HepG2 (cell line): ENCODE results near the gene PPP2R2C. TPM values are rescaled to one million over a fixed set of nuclear protein-coding genes. Genes with fewer than 3 reads are reported as not detected.

ENCODE experiments used
- ATAC-seq: fragments of 200-7000 bp; cut with Tn5 transposase; 3 replicates; pipeline ENCODE4 v1.9.1; 2020; ENCODE audit warnings: mild to moderate bottlenecking, moderate library complexity
- BruUV-seq: library from RNA; stranded (reverse); fragments of 400-500 nt; replicated peaks from 2 replicates; lab custom pipeline; 2021; lab: Mats Ljungman, UMichigan
- CTCF ChIA-PET: fragments of 300-600 bp; formaldehyde crosslinking; extraction: SDS; loops from one replicate; lab custom pipeline; 2021; ENCODE audit warnings: low total read pairs, inconsistent platforms, low intra/inter-chr PET ratio; lab: Yijun Ruan, JAX
- POLR2A ChIA-PET: fragments of 350-600 bp; sonication (Branson Sonifier 250); formaldehyde crosslinking; loops from one replicate; lab custom pipeline; 2020; ENCODE audit warnings: antibody characterized with exemption, inconsistent platforms; lab: Yijun Ruan, JAX
- DNase-seq: peaks from one replicate; pipeline ENCODE4 v3.0.0-alpha.2; 2015; ENCODE audit warnings: low spot score
- FAIRE-seq: peaks from 3 replicates; lab custom pipeline; 2011; peaks lifted over from hg19 to GRCh38; lab: Jason Lieb, UNC
- H2AFZ ChIP-seq: one replicate; pipeline ENCODE4 v1.6.1; 2011; ENCODE audit warnings: low read length, inconsistent platforms
- H3K27ac ChIP-seq: fragments of 300-600 bp; 3 replicates; pipeline ENCODE4 v1.8.0; 2011; ENCODE audit warnings: mixed run types, mild to moderate bottlenecking, mixed read lengths, low read length, inconsistent platforms; ENCODE audit not compliant: insufficient read depth; ENCODE audit errors: extremely low read length
- H3K27me3 ChIP-seq, 2 experiments: fragments of 200-600 bp in 1 of 2; 2 replicates in 1 of 2; 3 replicates in 1 of 2; pipeline versions ENCODE4 v1.6.0 to v1.8.0; 2011; ENCODE audit warnings: low read length in 2 of 2, mild to moderate bottlenecking in 2 of 2, moderate library complexity in 2 of 2, inconsistent platforms in 1 of 2; ENCODE audit not compliant: insufficient read depth in 2 of 2, control insufficient read depth in 1 of 2
- H3K36me3 ChIP-seq, 2 experiments: fragments of 200-600 bp in 1 of 2; replicated peaks in 1 of 2; 2 replicates in 1 of 2; 3 replicates in 1 of 2; pipeline versions ENCODE4 v1.5.1 to v1.8.0; 2011; ENCODE audit warnings: low read length in 2 of 2, inconsistent platforms in 1 of 2; ENCODE audit not compliant: insufficient read depth in 2 of 2, control insufficient read depth in 1 of 2
- H3K4me1 ChIP-seq: 2 replicates; pipeline ENCODE4 v1.5.1; 2012; ENCODE audit warnings: low read length, inconsistent platforms; ENCODE audit not compliant: insufficient read depth
- H3K4me2 ChIP-seq: 2 replicates; pipeline ENCODE4 v1.6.0; 2011; ENCODE audit warnings: low read depth, low read length, inconsistent platforms
- H3K4me3 ChIP-seq, 3 experiments: fragments of 200-600 bp in 1 of 3; sonication (generic), shearing (Covaris generic) in 1 of 3; replicated peaks in 1 of 3; 2 replicates each; pipeline ENCODE4 v1.5.1; 2011 to 2016; ENCODE audit warnings: low read length in 3 of 3, inconsistent platforms in 2 of 3, low read depth in 2 of 3, mild to moderate bottlenecking in 2 of 3, control low read depth in 1 of 3, mixed read lengths in 1 of 3; ENCODE audit not compliant: insufficient read depth in 1 of 3
- H3K79me2 ChIP-seq: one replicate; pipeline ENCODE4 v1.6.1; 2011; ENCODE audit warnings: low read length, inconsistent platforms; ENCODE audit not compliant: insufficient read depth
- H3K9ac ChIP-seq: 2 replicates; pipeline ENCODE4 v1.6.0; 2011; ENCODE audit warnings: mild to moderate bottlenecking, low read depth, low read length, inconsistent platforms; ENCODE audit not compliant: insufficient read depth
- H3K9me3 ChIP-seq: 2 replicates; pipeline ENCODE4 v1.5.1; 2012; ENCODE audit warnings: mild to moderate bottlenecking, low read length
- H4K20me1 ChIP-seq: 2 replicates; pipeline ENCODE4 v1.6.0; 2011; ENCODE audit warnings: inconsistent platforms, mild to moderate bottlenecking, low read length, moderate library complexity; ENCODE audit not compliant: insufficient read depth
- ARNT ChIP-seq: fragments of 450-650 bp; IDR thresholded peaks from 2 replicates; pipeline ENCODE4 v1.6.1; 2017
- EZH2 ChIP-seq: conservative IDR thresholded peaks from 2 replicates; pipeline ENCODE4 v1.6.1; 2012; ENCODE audit warnings: mild to moderate bottlenecking, low read depth, low read length, moderate library complexity
- GLI4 ChIP-seq: sonication (generic); formaldehyde crosslinking; IDR thresholded peaks from 2 replicates; pipeline ENCODE4 v1.5.1; 2020; ENCODE audit warnings: missing genetic modification reagents, mild to moderate bottlenecking, moderate library complexity, borderline replicate concordance
- MYNN ChIP-seq: sonication (generic); formaldehyde crosslinking; IDR thresholded peaks from 2 replicates; pipeline ENCODE4 v1.4.0; 2020; ENCODE audit warnings: mild to moderate bottlenecking, low read depth, missing genetic modification reagents
- XBP1 ChIP-seq: sonication (generic); formaldehyde crosslinking; IDR thresholded peaks from 2 replicates; pipeline ENCODE4 v1.5.0; 2020; ENCODE audit warnings: missing genetic modification reagents
- ZBTB26 ChIP-seq: IDR thresholded peaks from 2 replicates; pipeline ENCODE4 v1.6.1; 2016; ENCODE audit warnings: missing compliant biosample characterization, missing genetic modification reagents, borderline replicate concordance
- ZBTB46 ChIP-seq: sonication (generic); formaldehyde crosslinking; IDR thresholded peaks from 2 replicates; pipeline ENCODE4 v1.4.0; 2020; ENCODE audit warnings: mild to moderate bottlenecking, missing genetic modification reagents, borderline replicate concordance
- WGBS: methylation state at CpG from one replicate; pipeline ENCODE4 v1.1.6; 2017; ENCODE audit warnings: low lambda C conversion rate; 5-methylcytosine and 5-hydroxymethylcytosine counted together
- in situ Hi-C: cut with HindIII; loops from 2 replicates; pipeline ENCODE4 v1.10.0; 2017; ENCODE audit warnings: low pct_unique_long_range_greater_than_20kb; ENCODE audit not compliant: extremely low pct_ligation_motif_present
- intact Hi-C: fragments of 100-400 bp; cut with micrococcal nuclease; formaldehyde crosslinking; loops from one replicate; pipeline ENCODE4 v1.10.0; 2022; ENCODE audit not compliant: unreplicated experiment
- polyA plus RNA-seq, 8 experiments: library from polyadenylated mRNA; depleted of rRNA in 3 of 8; stranded (reverse) in 7 of 8; unstranded in 1 of 8; fragments of >200 nt; fragmentation: Illumina TruSeq in 4 of 8; extraction: Trizol in 4 of 8; gene quantifications; 2 replicates each; pipeline versions ENCODE4 v1.2.1 to v1.2.3, GENCODE V29; 2011 to 2016; ENCODE audit warnings: low read depth in 4 of 8, missing spikeins in 1 of 8, mixed read lengths in 1 of 8; ENCODE audit not compliant: insufficient read depth in 1 of 8
- total RNA-seq, 5 experiments: library from RNA; depleted of rRNA; stranded (reverse); fragments of >200 nt; fragmentation: Illumina TruSeq; extraction: Trizol; gene quantifications; 2 replicates each; pipeline ENCODE4 v1.2.3, GENCODE V29; 2016; ENCODE audit warnings: low read depth in 1 of 5

Gene PPP2R2C
- total and polyA plus RNA-seq, 2 of the 13 experiments (the other 11 are each of a cell fraction or from before 2014, with no cell fraction given) = 0.60 to 8.6 TPM

DNA sequence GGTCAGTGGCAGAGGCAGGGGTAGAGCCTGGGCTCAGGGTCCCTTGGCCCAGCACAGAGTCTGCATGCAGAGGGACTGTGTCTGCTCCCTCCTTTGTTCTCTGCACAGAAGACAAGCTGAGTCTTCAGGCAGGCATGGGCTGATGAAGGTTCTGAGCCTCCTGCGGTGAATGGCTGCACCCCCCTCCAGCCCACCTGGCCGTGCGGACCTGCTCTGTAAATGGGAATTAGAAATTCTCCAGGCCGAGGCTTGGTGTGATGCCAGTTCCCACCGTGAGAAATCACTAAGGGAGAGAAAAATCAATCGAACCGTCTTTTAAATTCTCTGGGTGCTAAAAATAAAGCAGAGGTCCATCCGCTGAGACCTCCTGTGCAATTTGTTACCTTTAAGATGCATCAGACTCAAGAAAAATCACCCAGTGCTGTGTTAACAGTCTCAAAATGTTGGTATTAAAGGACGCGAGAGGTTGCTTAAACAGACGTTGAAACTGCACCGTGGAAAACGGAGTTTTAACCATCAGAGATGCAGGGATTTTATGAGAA lies 106.8 kb downstream of the PPP2R2C start:
- in situ Hi-C loops = no loop called here
- 20% methylated on average over 12 of the region's 13 CpGs for WGBS

DNA sequence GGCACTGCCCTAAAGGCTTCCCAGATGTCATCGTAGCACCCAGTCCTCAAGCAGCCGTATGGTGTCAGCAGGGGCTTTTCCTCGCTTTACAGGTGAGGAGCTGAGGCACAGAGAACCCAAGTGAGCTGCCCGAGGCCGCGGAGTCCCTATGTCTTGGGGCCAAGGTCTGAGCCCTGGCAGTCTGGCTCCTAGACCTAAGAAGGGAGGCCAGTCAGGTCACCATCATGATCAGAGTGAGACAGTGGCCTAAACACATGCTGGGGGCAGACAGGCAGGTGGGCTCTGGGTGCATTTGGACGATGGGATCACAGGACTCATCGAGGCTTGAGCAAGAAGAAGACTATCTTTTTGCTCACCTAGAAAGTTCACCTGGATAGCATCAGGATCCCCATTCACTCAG lies 107.8 kb downstream of the PPP2R2C start:
- no TSS peak for BruUV-seq
- in situ Hi-C loops (no loop called here), intact Hi-C loops (no loop called here)
- Histone ChIP-seq H3K9me3 (no peaks in the 10 kb centered on the region), H3K4me3 (no peak overlapping the region), H4K20me1 (peaks cover 2% of the 10 kb centered on the region; the same call in 1 of the 2 replicates), H3K27me3 (peaks cover 7 to 59% of the 10 kb centered on the region in 2 experiments; a peak in 4 of 5 replicates), H2AFZ (no peak overlapping the region), H3K36me3 (no peaks in the 10 kb centered on the region), H3K4me2 (no peak overlapping the region), H3K4me1 (no peaks in the 10 kb centered on the region), H3K27ac (no peak overlapping the region), H3K9ac (no peak overlapping the region), H3K79me2 (no peaks in the 10 kb centered on the region)
- TF ChIP-seq ZBTB26 (CRISPR knock-in tag) (no peak), ZBTB46 (CRISPR knock-in tag) (no peak), XBP1 (CRISPR knock-in tag) (no peak), GLI4 (CRISPR knock-in tag) (no peak), ARNT (no peak)
- FAIRE-seq = no peak
- CTCF ChIA-PET = no interaction called here
- no peak for ATAC-seq
- POLR2A ChIA-PET = no interaction called here
- WGBS = 0% methylated on average over 2 of the region's 8 CpGs
- no peak for DNase-seq

More for the DNA sequence above, 106.8 kb downstream of the PPP2R2C start:
- TF ChIP-seq EZH2 (0 out of 2 replicates have a peak, but pooled peaks have one; percentile 16), MYNN (CRISPR knock-in tag) (no peak)
- TF ChIP-seq, all 625 proteins: peak for 1
- H3K9me3 ChIP-seq = no peaks in the 10 kb centered on the region
- H3K9ac ChIP-seq = no peak overlapping the region
- no peaks in the 10 kb centered on the region for H3K4me1 ChIP-seq
- no peak for DNase-seq
- no peak overlapping the region for H3K4me3 ChIP-seq
- ATAC-seq = no peak
- H3K36me3 ChIP-seq = no peaks in the 10 kb centered on the region
- intact Hi-C loops = no loop called here
- H3K27me3 ChIP-seq = peaks cover 7 to 70% of the 10 kb centered on the region in 2 experiments
- no peak for FAIRE-seq
- H3K27ac ChIP-seq = no peak overlapping the region
- no peak overlapping the region for H2AFZ ChIP-seq
- CTCF ChIA-PET = no interaction called here
- BruUV-seq = no TSS peak
- no peaks in the 10 kb centered on the region for H3K79me2 ChIP-seq
- H4K20me1 ChIP-seq = peaks cover 2% of the 10 kb centered on the region; the same call in 1 of the 2 replicates
- H3K4me2 ChIP-seq = no peak overlapping the region
- POLR2A ChIA-PET = no interaction called here
